ENCODE measurements around the gene DMD. TPM values are rescaled to one million over a fixed set of nuclear protein-coding genes. Genes with fewer than 3 reads are reported as not detected.

The DMD gene
- total and polyA plus RNA-seq, 12 donors = 28.5 to 228 (median 168) TPM

GRCh38 chrX:31168551-31168950 is 2042.8 kb downstream of the DMD start:
- DNase-seq (no peak), ATAC-seq (no peak)
- Histone ChIP-seq H3K4me1 (peaks cover 0 to 7% (median 0%) of the 10 kb centered on the region in 9 donors), H3K27ac (no peak overlapping the region), H3K36me3 (peaks cover 0 to 50% (median 4%) of the 10 kb centered on the region in 9 donors), H3K27me3 (no peaks in the 10 kb centered on the region), H3K9me3 (no peaks in the 10 kb centered on the region), H3K4me3 (no peak overlapping the region)
- WGBS, 2 donors = 96% methylated on average over 2 of the region's 2 CpGs
- intact Hi-C loops (cut with DNase I) = no loop called here
- no peak for TF ChIP-seq CTCF (IDR thresholded peaks at IDR 0.05)

GRCh38 chrX:31166832-31167231 is 2044.5 kb downstream of the DMD start:
- 48 to 73% methylated on average over 5 of the region's 5 CpGs for WGBS, 2 donors
- TF ChIP-seq CTCF (IDR thresholded peaks at IDR 0.05) = no peak
- ATAC-seq = peak in 1 of 8 donors; percentile 37

GRCh38 chrX:31166416-31166815 is 2044.9 kb downstream of the DMD start:
- no peak overlapping the region for H3K27ac ChIP-seq
- DNase-seq (no peak), ATAC-seq (no peak)
- no peaks in the 10 kb centered on the region for H3K9me3 ChIP-seq
- H3K27me3 ChIP-seq = no peaks in the 10 kb centered on the region
- no peak overlapping the region for H3K4me3 ChIP-seq
- no peak for TF ChIP-seq CTCF (IDR thresholded peaks at IDR 0.05)
- H3K36me3 ChIP-seq = peaks cover 0 to 28% (median 4%) of the 10 kb centered on the region in 9 donors
- intact Hi-C loops (cut with DNase I) = no loop called here
- H3K4me1 ChIP-seq = peaks cover 0 to 7% (median 0%) of the 10 kb centered on the region in 9 donors
- 92 to 95% methylated on average over 5 of the region's 5 CpGs for WGBS, 2 donors

More at GRCh38 chrX:31166832-31167231, 2044.5 kb downstream of the DMD start:
- intact Hi-C loops (cut with DNase I) = no loop called here
- H3K36me3 ChIP-seq = peaks cover 0 to 33% (median 4%) of the 10 kb centered on the region in 9 donors
- no peak overlapping the region for H3K4me3 ChIP-seq
- peaks cover 0 to 7% (median 0%) of the 10 kb centered on the region in 9 donors for H3K4me1 ChIP-seq
- no peaks in the 10 kb centered on the region for H3K9me3 ChIP-seq
- H3K27ac ChIP-seq = no peak overlapping the region
- no peak for DNase-seq
- H3K27me3 ChIP-seq = no peaks in the 10 kb centered on the region

GRCh38 chrX:31165241-31166035 is 2045.9 kb downstream of the DMD start:
- DNase-seq (no peak), ATAC-seq (no peak)
- intact Hi-C loops (cut with DNase I) = no loop called here
- H3K9me3 ChIP-seq = no peaks in the 10 kb centered on the region
- H3K4me1 ChIP-seq = peaks cover 0 to 7% (median 0%) of the 10 kb centered on the region in 9 donors
- TF ChIP-seq CTCF (IDR thresholded peaks at IDR 0.05) = no peak
- peaks cover 0 to 21% (median 4%) of the 10 kb centered on the region in 9 donors for H3K36me3 ChIP-seq
- no peak overlapping the region for H3K4me3 ChIP-seq
- no peaks in the 10 kb centered on the region for H3K27me3 ChIP-seq
- WGBS, 2 donors = 69 to 75% methylated on average over 5 of the region's 5 CpGs
- no peak overlapping the region for H3K27ac ChIP-seq
